Measurements from ENCODE around the gene COL4A6.
A peak's percentile ranks its signal among the peaks of the same experiment; 100 is the strongest.
"Not testable (repeated sequence)": the region's sequence is repeated elsewhere in the genome, so short reads cannot be mapped to it uniquely, and the experiment has no call there.

The COL4A6 gene

GRCh38 chrX:108399418-108400165, 38.6 kb downstream of the COL4A6 start:
- DNase-seq = no peak

GRCh38 chrX:108397627-108398391, 40.4 kb downstream of the COL4A6 start:
- peak in 1 of 5 donors; percentile 1 for DNase-seq

DNA sequence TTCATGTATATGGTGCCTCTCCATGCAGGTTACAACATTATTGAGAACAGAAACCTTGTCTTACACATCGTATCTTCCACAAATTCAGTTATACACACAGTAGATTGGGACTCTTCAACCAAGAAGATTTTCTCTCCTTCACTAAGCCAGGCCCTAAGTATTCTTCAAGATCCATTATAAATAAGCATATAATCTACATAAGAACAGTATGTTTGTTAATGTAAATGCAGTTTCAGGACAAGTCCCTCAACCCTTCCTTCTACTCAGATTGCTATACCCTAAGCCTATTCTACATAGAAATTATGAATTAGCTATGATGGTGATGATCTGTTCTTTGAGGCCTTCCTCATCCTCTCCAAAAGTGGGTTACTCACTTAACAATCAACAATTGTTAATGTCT, 41.2 kb downstream of the COL4A6 start:
- DNase-seq = no peak

DNA sequence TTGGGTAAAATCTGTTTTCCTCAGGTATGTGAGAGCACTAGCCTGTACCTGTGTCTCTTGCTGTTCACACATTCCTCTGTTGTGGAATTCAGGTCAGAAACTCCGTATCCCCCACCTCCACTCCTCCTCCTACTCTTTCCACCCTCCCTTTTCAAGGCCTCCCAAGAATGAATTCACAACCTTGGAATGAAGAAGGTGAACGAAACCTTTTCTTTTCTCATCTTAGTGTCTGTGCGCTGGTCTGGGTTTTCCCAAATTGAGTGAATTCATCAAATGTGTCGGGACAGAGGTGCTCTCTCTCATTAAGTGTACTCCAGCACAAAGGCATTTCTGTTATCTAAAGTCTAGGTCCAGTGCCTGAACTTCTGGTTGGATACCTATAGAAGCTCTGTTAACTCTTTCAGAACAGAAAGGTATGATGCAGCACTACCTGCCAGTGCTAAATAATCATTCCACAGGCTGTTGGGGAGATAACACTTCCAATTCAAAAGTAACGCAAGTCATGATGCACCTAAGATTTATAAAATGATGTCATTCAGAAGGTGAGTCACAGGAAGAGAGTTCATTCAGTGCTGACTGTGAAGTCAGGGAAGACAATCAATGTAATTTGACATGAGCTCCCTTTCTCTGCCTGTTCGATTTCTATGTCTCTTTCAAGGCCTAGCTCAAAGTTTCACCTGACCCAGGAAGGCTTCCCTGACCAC, 41.9 kb downstream of the COL4A6 start:
- no peak for DNase-seq

DNA sequence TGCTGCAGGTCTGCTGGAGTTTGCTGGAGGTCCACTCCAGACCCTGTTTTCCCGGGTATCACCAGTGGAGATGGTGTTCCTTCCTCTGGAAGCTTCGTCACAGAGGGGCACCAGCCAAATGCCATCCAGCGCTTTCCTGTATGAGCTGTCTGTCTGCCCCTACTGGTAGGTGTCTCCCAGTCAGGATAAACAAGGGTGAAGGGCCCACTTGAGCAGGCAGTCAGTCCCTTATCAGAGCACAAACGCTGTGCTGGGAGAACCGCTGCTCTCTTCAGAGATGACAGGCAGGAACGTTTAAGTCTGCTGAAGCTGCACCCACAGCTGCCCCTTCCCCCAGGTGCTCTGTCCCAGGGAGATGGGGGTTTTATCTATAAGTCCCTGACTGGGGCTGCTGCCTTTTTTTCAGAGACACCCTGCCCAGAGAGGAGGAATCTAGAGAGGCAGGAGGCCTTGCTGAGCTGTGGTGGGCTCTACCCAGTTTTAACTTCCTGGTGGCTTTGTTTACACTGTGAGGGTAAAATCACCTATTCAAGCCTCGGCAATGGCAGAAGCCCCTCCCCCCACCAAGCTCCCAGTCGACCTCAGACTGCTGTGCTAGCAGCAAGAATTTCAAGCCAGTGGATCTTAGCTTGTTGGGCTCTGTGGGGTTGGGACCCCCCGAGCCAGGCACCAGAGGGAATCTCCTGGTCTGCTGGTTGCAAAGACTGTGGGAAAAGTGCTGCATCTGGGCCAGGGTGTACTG, 47.1 kb downstream of the COL4A6 start:
- not testable (repeated sequence) for DNase-seq

GRCh38 chrX:108384783-108385182, 53.4 kb downstream of the COL4A6 start:
- DNase-seq = no peak

DNA sequence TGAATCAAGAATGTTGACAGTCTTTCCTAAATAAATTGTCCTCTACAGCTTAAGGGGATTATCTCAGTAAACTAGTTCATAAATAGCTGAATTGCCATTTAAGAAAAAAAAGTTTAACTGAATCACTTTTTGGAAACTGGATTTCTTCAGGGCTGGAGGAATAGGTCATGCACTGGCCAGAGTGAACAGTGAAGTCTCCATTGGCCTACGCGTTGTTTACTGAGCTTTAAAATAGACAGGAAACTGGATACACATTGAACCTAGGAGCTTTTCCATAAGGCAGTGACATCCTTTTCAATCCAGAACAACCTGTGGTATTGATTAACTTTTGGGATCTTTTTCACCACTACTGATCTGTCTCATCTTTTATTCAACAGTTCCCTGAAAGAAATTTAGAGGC, 58.0 kb downstream of the COL4A6 start:
- DNase-seq = no peak

DNA sequence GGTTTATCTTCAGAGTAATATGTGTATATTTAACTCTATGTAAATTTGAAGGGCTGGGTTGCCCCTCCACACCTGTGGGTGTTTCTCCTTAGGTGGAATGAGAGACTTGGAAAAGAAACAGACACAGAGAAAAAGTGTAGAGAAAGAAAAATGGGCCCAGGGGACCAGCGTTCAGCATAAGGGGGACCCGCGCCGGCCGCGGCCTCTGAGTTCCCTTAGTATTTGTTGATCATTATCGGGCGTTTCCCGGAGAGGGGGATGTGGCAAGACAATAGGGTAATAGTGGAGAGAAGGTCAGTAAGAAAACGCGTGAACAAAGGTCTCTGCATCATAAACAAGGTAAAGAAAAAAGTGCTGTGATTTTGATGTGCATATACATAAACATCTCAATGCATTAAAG, 61.4 kb downstream of the COL4A6 start:
- DNase-seq = not testable (repeated sequence)

GRCh38 chrX:108375591-108375990, 62.6 kb downstream of the COL4A6 start:
- not testable (repeated sequence) for DNase-seq

DNA sequence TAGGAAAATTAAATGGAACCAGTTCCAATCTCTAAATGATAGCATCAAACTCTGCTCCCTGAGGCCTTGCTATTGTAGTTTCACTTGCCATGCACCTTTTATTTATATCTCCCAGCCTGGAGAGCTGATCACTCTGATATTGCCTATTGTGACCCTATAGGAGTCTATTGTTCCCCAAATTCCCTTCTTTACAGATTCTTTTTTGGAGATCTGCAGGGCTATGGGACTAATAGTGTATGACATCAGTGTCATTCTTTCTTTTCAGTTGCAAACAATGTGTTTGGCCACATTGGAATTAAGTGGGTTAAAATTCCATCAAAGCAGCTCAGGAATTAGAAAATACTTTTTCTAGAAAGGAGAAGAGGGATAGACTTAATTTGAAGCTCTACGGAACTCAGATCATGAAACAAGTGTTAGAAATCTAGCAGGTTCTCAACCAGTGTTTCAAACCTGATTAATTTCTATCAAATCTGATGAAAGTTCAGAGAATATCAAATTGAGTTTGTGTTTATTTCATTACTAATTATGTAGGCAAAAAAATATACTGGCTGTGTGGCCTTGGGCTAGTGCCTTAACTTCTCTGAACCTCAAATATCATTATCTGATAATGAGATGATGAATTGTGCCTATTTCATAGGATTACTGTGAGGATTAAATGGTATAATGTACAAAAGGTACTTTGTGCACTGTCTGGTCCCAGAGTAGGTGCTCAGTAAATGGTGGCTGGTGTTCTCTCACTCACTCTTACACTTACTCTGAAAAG, 71.4 kb downstream of the COL4A6 start:
- no peak for DNase-seq

- DNase-seq = no peak
These were observed 76.2 kb downstream of the COL4A6 start for GRCh38 chrX:108362026-108362425.

DNA sequence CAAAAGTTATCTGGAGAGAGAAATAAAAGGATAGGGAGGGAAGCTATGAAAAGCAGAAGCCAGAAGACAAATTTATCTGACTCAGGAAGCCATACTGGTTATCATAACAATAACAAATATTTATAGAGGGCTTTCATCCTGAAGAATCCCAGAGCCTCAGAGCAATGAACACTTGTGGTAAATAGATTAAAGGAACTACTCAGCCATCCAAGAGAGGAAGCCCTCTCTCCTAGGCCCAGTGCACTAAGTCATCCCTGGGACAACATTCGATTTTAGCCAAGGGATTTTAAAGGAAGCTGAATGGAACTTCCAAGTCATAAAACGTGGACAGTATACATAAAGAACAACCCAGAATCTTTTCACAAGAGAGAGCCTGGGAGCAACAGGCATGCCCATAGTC, 76.9 kb downstream of the COL4A6 start:
- no peak for DNase-seq

- no peak for DNase-seq
These were observed 78.2 kb downstream of the COL4A6 start for GRCh38 chrX:108359806-108360602.

GRCh38 chrX:108353452-108353851, 84.8 kb downstream of the COL4A6 start:
- DNase-seq = no peak

DNA sequence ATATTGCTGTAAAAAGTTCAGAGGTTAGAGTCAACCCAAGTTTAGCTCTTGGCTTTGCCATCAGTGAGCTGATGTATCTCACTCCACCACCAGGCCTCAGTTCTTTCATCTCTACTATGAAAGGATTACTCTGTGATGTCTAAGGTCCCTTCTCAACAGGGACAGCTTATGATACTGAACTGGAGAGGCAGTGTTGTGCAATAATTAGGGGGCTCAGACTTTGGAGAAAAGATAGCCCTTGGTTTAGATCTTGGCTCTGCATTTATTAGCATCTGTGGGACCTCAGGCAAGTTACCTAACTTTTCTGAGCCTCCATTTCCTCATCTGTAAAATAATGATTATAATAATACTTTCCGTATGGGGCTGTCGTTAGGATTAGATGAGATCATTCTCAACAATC, 89.0 kb downstream of the COL4A6 start:
- DNase-seq = no peak

GRCh38 chrX:108348525-108348924, 89.7 kb downstream of the COL4A6 start:
- no peak for DNase-seq

DNA sequence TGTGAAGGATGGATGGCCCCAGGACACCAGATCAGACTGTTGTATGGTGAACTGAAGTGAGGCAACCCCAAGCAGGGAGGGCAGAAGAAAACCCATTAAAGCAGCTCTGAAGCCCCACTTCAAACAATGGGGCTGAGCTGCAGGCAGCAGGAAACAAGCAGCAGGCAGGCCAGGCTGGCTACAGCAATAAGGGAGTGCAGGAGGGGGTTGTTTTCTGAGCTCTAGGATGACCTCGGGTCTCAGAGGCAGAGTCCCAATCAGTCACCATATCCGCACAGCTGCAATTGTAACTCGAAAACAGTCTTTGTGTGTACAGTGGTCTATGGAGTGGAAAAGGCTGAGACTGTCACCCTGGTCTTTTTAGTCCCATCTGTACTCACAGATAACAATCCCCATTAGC, 90.4 kb downstream of the COL4A6 start:
- no peak for DNase-seq

- no peak for DNase-seq
These were observed 94.0 kb downstream of the COL4A6 start for GRCh38 chrX:108344216-108344615.

GRCh38 chrX:108341947-108342346, 96.3 kb downstream of the COL4A6 start:
- no peak for DNase-seq

DNA sequence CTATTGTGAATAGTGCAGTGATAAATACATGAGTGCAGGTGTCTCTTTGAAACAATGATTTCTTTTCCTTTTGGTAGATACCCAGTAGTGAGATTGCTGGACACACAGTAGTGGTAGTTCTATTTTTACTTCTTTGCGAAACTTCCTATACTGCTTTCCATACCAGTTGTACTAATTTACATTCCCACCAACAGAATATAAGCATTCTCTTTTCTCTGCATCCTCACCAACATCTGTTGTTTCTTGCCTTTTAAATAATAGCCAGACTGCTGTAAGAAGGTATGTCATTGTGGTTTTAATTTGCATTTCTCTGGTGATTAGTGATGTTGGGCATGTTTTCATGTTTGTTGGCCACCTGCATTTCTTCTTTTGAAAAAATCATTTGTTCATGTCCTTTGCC, 105.9 kb downstream of the COL4A6 start:
- no peak for DNase-seq
